Activated gamma-delta T cell treated with anti-CD3 and anti-CD28 coated beads, Interleukin-2, amount 50 U/mL, for 16 hours (primary cell): ENCODE measurements around the gene RNASE2.
"Not testable (repeated sequence)": the region's sequence is repeated elsewhere in the genome, so short reads cannot be mapped to it uniquely, and the experiment has no call there.

Source experiments
- DNase-seq: peaks from one replicate; pipeline ENCODE4 v3.0.0-alpha.2; 2020; ENCODE audit warnings: low read depth

Gene RNASE2

DNA sequence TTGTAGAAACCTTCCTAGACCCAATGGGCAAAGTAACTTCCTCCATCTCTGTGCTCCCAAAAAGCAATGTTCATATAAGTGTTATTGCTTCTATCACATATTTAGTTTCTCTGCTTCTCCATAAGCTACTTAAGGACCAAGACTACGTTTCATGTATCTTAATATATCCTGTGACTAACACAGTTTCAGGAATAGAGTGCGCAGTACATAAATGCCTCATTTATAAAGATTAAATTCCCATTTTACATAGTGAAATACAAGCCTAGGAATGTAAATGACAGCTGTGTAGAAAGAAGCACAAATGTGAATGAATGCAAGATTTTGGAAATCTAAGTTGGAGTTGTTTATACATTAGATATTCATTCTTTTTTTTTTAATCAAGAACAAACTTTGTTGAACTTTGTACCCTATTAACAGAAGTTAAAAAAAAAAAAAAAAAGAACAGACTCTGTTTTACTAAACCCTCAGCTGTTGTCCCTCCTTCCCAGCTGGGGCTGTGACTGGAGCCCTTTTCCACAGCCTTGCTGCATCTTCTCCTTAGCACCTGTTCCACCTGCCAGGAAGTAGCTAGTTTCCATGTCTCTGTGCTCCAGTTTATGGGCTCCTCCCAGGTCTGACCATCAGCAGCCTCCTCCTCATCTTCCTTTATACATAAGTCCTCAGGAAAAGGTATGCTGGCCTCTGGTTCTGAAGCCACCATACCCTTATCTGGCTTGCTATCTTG is 27.5 kb downstream of the RNASE2 start:
- no peak for DNase-seq

DNA sequence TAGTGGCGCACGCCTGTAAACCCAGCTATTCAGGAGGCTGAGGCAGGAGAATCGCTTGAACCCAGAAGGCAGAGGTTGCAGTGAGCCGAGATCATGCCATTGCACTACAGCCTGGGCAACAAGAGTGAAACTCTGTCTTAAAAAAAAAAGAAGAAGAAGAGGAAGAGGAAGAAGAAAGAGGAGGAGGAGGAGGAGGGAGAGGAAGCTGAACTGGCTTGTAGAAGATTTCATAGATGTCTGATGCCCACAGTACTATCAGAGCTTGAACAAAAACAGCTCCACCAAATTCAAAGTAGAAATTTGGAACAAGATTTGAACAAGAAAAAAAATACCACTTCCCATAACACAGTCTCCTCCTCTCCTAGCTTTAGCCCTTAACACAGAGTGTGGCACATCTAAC is 30.4 kb downstream of the RNASE2 start:
- DNase-seq = not testable (repeated sequence)

DNA sequence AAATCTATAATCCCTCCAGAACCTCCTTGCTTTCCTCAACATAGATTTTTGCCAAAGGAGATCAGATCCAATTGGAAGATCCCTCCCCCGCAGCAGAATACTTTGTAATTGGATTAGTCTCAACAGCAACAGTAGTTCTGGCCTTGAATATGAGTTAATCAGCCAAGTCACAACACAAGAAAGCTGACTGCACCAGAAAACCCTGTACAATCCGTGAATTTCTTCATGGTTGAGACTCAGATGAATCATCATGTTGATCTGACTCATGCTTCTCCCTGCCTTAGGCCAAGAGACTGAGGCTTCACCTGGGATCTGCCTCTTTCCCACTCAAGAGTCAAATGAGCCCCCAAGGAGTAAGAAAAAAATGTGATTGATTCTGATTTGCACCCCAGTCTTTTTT is 31.5 kb downstream of the RNASE2 start:
- DNase-seq = no peak

DNA sequence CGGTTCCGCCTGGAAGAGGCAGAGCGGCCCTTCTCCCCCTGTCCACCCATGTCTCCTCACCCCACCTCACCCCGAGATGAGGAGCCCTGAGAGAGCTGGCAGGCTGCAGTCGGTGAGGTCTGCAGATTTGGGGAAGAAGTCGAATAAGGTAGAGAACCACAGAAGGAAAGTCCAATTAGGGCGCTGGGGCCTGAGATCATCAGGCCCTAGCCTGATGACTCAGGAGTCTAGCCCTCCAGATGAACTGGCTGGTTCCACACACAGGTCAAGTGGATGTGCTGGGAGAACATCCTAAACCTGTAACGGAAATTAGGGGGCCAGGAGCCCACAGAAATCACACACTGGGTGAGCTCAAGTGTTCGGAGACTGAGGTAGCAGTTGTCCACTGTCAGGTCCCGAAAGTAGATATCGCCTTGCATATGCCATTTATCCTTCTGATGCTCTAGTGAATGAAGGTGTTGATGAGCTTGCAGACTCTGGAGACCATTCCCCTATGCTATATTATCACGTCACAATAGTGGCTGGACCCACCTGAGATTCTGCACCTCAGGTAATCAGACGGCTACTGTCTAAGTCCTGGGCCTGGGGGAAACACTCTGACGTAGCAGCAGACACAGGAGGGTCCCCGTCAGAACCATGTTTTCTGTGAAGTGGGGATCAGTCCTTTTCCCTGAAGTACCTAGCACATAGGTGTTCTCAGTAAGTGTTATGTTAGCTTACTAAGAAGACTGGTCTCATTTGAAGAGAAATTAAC is 33.6 kb downstream of the RNASE2 start:
- DNase-seq = no peak

DNA sequence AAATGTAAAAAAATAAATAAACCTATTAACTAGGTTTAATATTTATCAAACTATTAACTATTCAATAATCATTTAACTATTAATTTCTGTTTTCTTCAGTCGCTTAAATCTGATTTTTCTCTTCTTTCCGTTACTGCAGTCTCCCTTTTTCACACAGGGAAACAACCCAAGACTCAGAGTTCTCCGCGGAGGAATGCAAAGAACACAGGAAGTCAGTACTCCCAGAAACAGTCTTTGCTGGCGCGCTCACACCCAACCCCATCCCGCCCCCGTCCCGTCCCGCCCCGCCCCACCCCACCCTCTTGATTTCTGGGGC is 34.1 kb downstream of the RNASE2 start:
- no peak for DNase-seq

DNA sequence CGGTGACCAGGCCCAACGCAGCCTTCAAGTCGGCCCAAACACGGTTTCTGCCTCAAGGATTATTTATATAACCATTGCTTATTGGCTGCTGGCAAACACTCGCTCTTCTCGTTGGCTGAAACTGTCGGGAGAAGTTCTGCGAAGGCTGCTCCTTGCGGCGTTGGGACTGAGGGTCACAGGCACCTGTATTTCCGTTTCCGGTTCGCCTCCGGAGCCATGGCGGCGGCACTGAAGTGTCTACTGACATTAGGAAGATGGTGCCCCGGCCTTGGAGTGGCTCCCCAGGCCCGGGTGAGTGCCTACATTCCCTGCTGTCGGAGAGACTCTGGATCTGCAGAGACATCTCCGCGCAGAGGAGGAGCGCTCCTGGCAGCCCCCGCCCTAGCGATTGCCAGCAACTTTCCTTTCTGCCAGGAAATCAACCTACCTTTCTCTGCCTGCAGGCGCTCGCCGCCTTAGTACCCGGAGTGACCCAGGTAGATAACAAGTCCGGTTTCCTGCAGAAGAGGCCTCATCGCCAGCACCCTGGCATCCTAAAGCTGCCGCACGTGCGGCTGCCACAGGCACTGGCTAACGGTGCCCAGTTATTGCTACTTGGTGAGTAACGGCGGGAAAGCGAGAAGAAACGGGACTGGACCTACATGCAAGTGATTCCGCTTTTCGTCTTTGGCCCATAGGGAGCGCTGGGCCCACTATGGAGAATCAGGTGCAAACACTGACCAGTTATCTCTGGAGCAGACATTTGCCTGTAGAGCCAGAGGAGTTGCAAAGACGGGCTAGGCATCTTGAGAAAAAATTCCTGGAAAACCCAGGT is 34.7 kb downstream of the RNASE2 start, which contains the start of gene METTL17:
TSS of gene METTL17 (plus strand) at position 194 of the 814 bp plus-strand sequence. CDS start at position 217, 23 bp downstream.
- DNase-seq = peak; percentile 78

DNA sequence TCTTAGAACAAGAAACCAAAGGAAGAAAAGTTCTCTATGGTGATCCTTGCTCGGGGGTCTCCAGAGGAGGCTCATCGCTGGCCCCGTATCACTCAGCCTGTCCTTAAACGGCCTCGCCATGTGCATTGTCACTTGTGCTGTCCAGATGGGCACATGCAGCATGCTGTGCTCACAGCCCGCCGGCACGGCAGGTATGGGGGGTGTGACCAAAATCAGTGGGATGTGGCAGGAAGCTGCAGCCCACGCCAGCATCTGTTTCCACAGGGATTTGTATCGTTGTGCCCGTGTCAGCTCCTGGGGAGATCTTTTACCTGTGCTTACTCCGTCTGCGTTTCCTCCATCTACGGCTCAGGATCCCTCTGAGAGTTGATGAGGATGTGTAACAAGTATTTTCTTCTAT is 41.2 kb downstream of the RNASE2 start:
- DNase-seq = no peak

DNA sequence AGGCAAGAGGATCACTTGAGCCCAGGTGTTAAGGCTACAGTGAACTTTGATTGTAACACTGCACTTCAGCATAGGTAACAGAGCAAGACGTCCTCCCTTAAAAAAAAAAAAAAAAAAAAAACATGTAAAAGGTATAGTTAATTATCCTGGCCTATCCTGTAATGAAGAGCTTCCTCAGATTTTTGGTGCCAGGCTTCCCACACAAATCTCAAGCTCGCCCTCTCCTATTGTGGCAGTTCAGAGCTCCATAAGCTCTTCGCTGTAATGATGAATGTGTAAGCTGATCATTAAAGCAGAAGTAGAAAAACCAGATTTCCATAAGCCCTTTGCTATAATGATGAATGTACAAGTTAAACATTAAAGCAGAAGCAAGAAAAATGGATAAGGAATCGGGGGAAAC is 41.8 kb downstream of the RNASE2 start:
- no peak for DNase-seq

DNA sequence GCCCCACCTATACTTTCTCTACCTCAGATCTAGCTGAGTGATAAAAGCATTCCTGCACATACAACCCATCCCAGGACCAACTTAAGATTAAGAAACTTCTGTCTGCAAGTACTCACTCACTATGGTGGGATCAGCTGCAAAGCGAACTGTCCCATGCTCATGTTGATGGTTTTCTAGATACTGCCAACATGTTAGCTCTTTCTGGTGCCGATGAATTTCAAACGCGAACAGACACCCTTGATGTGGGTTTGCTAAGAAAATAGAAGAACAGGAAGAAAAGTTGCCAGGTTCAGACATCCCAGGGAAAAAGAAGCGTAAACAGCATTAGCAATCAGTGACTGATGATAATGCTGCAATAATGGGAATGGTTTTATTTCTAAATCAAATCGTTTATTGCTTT is 42.3 kb downstream of the RNASE2 start:
- no peak for DNase-seq

DNA sequence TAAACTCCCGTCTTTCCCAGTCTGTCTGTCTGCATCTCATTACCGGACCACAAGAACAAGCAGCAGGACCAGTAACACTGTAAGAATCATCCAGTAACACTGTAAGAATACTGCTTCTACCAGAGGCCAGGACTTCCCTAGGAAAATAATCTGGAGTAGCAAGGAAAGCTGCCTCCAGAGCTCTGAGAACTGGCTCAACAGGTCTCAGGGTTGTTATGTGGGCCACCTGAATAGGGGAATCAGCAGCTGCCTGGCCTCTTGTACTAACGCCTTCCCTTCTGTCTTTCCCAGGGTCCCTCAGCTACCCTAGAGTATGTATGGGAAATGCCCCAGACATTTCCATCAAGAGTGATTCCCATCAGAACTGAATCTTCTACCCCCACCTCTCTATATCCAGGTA is 42.9 kb downstream of the RNASE2 start:
- no peak for DNase-seq

DNA sequence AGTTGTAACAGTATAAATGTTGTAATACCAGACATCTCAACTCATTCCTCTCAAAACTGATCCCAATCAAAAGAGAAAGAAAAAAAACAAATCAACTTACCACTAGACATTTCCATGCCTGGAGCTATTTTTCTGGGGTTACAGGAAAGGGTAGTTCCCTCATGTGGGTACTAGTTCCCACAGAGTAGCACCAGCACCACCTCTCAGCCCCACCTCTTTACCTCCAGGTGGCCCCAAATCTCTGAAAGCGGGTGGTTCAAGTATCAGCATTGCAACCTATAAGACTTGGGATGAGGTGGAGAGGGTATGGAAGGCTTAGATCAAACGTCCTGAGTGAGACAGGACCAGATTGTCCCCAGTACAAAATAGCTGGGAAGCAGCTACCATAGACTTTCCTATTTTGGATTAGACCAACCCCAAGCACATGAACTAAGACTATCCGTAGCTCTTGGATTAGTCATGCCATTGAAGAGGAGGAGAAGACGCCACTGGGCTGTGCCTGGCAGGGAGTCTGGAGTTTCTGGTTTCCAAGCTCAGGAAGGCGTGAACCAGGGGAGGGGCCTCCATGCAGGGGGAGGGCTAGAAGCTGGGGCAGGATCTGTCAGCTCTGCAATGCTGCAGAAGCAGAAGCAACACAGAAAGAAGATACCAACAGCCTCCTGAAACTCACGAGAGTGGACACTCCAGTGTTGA is 43.5 kb downstream of the RNASE2 start, which contains the start of gene SLC39A2:
TSS of gene SLC39A2 (plus strand) at position 620 of the 693 bp plus-strand sequence. CDS start 154 bp downstream, outside the sequence.
- no peak for DNase-seq

DNA sequence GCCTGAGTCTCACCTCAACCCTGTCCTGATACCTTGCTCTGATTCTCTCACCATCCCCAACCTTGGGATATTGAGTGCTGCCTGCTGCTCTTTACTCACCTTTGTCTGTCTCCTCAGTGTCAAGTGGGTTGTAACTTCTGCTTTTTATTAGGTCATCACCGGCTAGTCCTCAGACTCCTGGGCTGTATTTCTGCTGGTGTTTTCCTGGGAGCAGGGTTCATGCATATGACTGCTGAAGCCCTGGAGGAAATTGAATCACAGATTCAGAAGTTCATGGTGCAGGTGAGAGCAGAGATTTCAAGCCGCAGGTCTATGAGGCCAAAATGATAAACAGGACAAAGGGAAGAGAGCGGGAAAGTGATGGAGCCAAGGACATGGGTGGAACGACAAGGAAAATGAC is 44.3 kb downstream of the RNASE2 start:
- no peak for DNase-seq

DNA sequence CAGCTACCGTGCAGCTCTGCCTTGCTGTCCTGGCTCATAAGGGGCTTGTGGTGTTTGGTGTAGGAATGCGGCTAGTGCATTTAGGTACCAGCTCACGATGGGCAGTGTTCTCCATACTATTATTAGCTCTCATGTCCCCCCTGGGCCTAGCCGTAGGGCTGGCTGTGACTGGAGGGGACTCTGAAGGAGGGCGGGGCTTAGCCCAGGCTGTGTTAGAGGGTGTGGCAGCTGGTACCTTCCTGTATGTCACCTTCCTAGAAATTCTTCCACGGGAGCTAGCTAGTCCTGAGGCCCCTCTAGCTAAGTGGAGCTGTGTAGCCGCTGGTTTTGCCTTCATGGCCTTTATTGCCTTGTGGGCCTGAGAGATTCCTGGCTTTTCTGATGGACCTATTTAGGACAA is 45.9 kb downstream of the RNASE2 start:
- DNase-seq = no peak

DNA sequence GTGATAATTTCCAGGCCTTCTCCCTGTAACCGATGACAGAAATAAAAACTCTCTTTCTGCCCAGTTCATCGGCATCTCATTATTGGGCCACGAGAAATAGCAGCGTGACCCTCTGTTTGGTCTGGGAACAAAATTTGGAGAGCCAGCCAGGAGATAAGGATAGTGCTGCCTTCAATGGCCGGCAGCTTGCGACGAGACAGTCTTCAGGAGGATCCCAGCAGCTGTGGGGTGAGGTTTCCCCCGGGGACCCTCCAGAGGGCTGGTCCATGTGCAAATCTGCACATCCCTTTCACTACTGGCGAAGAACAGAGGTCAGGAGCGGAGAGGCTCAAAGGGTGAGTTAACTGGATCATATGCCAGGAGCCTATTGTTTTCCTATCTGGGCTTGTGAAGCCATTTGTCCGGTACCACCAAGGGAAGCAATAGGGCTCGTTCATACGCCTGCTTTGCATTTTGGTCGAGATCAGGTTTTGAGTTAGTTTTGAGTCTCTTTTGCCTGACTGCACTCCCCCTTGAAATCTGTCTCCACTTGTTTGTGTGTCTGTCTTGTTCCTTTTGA is 48.6 kb downstream of the RNASE2 start:
- no peak for DNase-seq
